NCI-H1417 treated with DMSO at 0.1 percent for 48 hours (cell line): Measurements from ENCODE around the gene TATDN2.

Source experiments
- DNase-seq: peaks from one replicate; lab custom pipeline; 2025; lab: John Stamatoyannopoulos, UW

TATDN2 gene, protein sequence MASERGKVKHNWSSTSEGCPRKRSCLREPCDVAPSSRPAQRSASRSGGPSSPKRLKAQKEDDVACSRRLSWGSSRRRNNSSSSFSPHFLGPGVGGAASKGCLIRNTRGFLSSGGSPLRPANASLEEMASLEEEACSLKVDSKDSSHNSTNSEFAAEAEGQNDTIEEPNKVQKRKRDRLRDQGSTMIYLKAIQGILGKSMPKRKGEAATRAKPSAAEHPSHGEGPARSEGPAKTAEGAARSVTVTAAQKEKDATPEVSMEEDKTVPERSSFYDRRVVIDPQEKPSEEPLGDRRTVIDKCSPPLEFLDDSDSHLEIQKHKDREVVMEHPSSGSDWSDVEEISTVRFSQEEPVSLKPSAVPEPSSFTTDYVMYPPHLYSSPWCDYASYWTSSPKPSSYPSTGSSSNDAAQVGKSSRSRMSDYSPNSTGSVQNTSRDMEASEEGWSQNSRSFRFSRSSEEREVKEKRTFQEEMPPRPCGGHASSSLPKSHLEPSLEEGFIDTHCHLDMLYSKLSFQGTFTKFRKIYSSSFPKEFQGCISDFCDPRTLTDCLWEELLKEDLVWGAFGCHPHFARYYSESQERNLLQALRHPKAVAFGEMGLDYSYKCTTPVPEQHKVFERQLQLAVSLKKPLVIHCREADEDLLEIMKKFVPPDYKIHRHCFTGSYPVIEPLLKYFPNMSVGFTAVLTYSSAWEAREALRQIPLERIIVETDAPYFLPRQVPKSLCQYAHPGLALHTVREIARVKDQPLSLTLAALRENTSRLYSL

GRCh38 chr3:10248184-10248983 is at the start of gene TATDN2:
Gene TATDN2 (plus strand): TSS chr3:10248459. CDS start chr3:10249201, 742 bp downstream.
- DNase-seq = peak; percentile 79

DNA sequence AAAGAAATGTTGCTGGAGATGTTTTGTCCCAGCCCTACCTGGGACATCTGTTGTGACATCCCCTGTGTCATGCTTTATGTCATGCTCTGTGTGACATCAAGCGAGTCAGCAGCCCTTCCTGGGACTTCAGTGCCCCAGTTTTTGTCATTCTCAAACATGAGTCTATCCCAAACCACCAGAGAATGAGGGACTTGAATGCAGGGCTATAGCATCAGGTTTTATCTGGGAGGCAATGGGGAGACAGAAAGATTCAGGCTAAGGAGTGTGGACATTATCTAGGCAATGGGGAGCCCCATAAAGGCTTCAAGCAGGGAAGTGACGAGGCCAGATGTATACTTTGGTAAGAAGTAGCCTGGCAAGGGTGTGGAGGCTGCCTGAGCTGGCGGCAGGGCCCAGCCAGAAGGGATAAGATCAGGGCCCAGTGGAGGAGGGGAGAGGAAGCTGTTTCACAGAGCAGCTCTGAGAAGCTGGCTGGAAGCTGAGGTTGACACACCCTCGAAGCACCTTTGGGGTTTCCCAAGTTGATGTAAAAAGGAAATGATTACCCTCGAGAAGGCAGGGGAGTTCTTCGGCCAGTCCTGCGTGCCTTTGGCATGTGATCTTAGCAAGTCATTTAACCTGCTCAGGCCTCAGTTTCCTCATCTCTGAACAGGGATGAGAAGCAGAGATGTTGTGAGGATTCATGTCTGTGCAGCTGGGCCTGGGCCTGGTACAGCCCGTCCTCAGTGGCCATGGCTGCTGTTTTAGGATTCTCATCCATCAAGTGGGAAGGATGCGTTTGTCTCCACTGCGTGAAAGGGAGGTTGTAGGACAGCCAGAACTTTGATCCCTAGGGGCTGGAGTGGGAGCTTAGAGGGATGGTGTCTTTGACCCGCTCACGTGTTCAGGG is 49.3 kb upstream of the TATDN2 start:
- no peak for DNase-seq

- no peak for DNase-seq
Measured at GRCh38 chr3:10204921-10205320, 43.3 kb upstream of the TATDN2 start.

DNA sequence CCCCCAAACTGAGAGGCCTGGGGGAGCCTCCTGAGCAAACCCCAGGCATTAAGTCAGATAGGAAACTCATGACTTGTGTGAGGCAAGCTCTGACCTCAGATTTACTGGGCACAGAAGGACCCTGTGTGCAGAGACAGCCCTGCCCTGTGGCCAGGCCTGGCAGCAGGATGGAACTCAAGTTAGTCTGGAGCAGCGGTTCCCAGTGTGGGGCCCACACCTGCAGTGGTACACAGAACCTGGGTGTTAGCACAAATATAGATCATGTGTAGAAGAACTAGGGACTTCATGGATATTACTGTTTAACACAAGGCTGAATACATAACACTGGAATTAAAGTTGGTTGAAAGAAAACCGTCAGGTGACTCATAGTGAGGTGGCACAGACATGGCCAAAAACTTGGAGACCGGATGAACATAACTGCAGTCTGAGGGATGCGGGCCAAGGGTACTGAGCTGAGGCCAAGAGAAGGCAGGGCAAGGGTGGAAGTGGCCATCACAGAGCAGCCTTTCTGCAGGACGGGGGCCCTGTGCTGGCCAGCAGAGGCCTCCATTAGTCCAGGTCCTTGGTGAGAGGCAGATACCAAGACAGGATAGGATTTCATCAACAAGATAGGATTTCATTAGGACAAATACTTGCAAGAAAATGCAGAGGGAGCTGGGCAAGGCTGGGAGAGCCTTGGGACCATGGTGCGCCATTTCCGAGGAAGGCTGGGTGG is 42.7 kb upstream of the TATDN2 start:
- no peak for DNase-seq

- no peak for DNase-seq
Measured at GRCh38 chr3:10206166-10206511, 42.1 kb upstream of the TATDN2 start.

GRCh38 chr3:10213156-10213792 is 35.0 kb upstream of the TATDN2 start:
- DNase-seq = no peak

DNA sequence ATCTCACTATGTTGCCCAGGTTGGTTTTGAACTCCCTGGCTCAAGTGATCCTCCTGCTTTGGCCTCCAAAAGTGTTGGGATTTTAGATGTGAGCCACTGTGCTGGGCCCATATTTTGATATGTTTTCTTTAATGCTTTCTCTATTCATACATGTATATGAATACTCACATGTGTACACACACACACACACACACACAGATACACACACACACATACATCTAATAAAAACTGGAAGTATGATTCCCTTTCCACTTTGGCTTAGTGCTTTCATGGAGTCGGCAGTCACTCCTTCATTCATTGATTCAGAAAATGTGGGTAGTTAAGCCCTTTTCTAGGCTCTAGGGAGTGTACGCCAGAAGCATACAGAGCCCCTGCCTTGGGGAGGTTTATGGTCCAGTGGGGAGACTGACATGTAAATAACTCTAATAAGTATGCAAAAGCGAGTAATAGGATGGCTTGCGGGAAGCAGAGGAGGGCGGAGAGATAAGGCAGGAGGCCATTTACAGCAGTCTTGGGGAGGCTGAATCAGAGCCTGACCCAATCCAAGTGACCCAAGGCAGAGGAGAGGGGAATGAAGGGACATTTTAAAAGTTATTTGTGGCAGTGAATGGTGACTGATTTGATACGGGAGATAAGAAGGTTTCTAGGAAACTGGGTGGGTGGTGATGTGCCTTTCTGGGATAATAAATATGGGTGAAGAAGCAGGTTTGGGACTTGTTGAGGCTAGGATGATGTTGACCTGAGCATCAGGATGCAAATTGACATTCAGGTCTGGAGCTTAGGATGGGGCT is 32.5 kb upstream of the TATDN2 start:
- no peak for DNase-seq

DNA sequence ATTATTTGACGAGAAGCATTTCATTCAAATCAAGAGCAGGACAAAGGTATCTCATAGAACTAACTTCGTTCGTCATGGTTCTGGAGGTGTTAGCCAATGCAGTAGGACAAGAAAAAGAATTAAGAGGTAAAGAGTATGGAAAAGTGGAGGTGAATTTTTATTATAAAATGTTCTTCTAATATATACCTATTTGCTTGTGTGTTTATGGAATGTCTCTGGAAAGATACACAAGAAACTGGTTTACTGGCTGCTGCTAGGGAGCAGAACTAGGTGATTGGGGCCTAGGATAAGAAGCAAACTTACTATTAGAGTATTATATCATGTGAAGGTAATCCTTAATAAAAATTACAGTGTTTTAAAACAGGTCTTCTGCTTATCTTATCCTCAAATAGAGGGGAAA is 30.9 kb upstream of the TATDN2 start:
- no peak for DNase-seq

DNA sequence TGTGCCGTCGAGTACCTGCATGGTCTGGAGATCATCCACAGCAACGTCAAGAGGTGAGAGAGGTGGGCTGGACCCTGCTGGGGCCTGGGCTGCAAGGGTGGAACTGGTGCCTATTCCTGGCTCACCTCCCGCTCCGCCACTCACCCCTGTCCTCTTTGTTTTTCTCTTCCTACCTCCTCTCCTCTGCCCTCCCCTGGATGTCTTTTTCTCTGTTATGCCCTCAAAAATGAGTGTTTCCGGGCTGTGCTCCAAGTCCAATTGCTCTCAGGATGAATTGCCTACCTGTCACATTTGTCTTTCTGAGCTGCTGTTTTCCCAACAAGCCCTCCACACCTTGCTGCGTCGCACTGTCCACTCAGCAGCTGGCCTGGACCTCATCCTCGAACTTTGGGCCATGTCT is 28.5 kb upstream of the TATDN2 start:
- no peak for DNase-seq

GRCh38 chr3:10223676-10224639 is 24.3 kb upstream of the TATDN2 start:
- no peak for DNase-seq

GRCh38 chr3:10224794-10225665 is 23.2 kb upstream of the TATDN2 start:
- DNase-seq = no peak

GRCh38 chr3:10226293-10226692 is 22.0 kb upstream of the TATDN2 start:
- no peak for DNase-seq

GRCh38 chr3:10228248-10228950 is 19.9 kb upstream of the TATDN2 start:
- DNase-seq = no peak

- DNase-seq = no peak
Measured at GRCh38 chr3:10229576-10229975, 18.7 kb upstream of the TATDN2 start.

DNA sequence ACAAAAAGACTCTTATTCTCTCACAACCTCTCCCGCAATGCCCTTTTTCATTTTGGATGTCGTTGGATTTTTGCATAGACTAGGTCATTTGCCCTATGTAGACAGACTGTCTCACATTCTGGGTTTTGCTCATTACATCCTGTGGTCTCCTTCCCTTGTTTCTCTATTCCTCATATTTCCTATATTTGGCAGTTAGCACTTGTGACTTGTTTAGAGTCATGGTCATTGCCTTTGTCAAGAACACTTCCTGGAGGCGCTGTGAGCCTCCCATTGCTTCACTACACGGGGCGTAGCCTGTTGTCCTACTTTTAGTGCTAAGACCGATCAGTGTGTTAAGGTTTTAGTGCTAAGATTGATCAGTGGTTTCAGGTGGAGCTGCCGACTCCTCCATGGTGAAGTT is 16.1 kb upstream of the TATDN2 start:
- DNase-seq = no peak

DNA sequence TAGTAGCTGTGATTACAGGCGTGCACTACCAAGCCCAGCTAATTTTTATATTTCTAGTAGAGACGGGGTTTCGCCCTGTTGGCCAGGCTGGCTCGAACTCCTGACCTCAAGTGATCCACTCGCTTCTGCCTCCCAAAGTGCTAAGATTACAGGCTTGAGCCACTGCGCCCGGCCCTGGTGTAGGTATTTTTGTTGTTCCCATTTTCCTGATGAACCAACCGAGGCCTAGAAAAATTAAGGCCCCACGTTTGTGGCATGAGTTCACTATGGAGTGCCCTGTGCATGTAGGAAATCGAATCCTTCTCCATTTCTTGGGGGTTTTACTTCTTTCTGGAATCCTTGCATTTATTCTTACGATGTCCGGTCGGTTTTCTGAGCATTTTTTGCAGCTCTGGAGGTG is 14.3 kb upstream of the TATDN2 start:
- no peak for DNase-seq
